HL-60 (cell line): ENCODE data around the gene RALY.

Experiments
- POLR2AphosphoS5 ChIP-seq: IDR thresholded peaks from 2 replicates; pipeline ENCODE4 v1.6.1; 2012; ENCODE audit warnings: low read depth
- SPI1 ChIP-seq: IDR thresholded peaks from 2 replicates; pipeline ENCODE4 v1.6.1; 2012; ENCODE audit warnings: low read depth, mild to moderate bottlenecking, borderline replicate concordance
- TF ChIP-seq, protein P1 (sequence below): IDR thresholded peaks from one replicate; pipeline ENCODE4 v1.5.1; 2011; ENCODE audit warnings: low read length, control low read depth, inconsistent platforms; ENCODE audit not compliant: insufficient read depth

DNA sequence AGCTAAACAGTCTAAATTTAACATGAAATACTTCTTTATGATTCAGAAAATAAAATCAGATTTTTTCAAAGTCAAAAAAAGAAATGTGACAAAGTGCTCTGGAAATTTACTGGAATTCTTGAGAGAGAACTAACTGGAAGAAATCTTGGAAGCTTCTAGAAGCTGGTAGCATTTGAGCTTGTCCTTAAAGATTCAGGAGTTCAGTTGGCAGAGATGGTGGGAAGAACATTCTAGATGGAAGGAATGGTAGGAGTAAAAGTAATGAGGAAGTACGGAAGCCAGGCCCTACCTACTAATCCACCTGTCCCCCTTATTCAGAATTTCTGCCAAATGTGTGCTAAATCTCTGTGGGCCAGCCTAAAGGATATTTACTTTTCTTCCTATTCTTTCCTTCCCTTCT is 21.2 kb downstream of the RALY start:
- TF ChIP-seq, protein P1, sequence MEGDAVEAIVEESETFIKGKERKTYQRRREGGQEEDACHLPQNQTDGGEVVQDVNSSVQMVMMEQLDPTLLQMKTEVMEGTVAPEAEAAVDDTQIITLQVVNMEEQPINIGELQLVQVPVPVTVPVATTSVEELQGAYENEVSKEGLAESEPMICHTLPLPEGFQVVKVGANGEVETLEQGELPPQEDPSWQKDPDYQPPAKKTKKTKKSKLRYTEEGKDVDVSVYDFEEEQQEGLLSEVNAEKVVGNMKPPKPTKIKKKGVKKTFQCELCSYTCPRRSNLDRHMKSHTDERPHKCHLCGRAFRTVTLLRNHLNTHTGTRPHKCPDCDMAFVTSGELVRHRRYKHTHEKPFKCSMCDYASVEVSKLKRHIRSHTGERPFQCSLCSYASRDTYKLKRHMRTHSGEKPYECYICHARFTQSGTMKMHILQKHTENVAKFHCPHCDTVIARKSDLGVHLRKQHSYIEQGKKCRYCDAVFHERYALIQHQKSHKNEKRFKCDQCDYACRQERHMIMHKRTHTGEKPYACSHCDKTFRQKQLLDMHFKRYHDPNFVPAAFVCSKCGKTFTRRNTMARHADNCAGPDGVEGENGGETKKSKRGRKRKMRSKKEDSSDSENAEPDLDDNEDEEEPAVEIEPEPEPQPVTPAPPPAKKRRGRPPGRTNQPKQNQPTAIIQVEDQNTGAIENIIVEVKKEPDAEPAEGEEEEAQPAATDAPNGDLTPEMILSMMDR: no peak
- TF ChIP-seq POLR2AphosphoS5: no peak
- TF ChIP-seq SPI1: no peak
